ENCODE measurements around the gene TSPAN10.

- TF ChIP-seq POLR2A (IDR thresholded peaks at IDR 0.05; ENCODE audit: low read depth) (no peak), CTCF (IDR thresholded peaks at IDR 0.05) (no peak), EP300 (IDR thresholded peaks at IDR 0.05) (no peak), POLR2AphosphoS5 (IDR thresholded peaks at IDR 0.05) (no peak)
These were observed 11.2 kb downstream of the TSPAN10 start for GRCh38 chr17:81648013-81648706.
